ENCODE measurements around the gene KDF1. TPM values are rescaled to one million over a fixed set of nuclear protein-coding genes. Genes with fewer than 3 reads are reported as not detected.

KDF1 gene
- total RNA-seq, 3 donors from 2014 or later (not counting 1 experiment from before 2014, with no cell fraction given): 0.20 to 0.52 TPM; not detected in 1

- H3K27me3 ChIP-seq (ENCODE audit: control insufficient read depth, insufficient read depth, low read length): no peaks in the 10 kb centered on the region
- no peak overlapping the region for H3K27ac ChIP-seq (ENCODE audit: low read length)
- H3K4me1 Mint-ChIP-seq: peaks cover 6 to 7% of the 10 kb centered on the region in 2 donors
- peaks cover 52% of the 10 kb centered on the region for H3K36me3 ChIP-seq (ENCODE audit: control insufficient read depth, insufficient read depth, low read length)
- H3K4me1 ChIP-seq (ENCODE audit: control insufficient read depth, insufficient read depth, low read length): no peaks in the 10 kb centered on the region
- no peaks in the 10 kb centered on the region for H3K9me3 Mint-ChIP-seq
- 99% methylated on average over 10 of the region's 10 CpGs for WGBS (ENCODE audit: insufficient coverage)
- no peak for DNase-seq
- H3K27me3 Mint-ChIP-seq (ENCODE audit: low read depth in 2 of 2): no peaks in the 10 kb centered on the region
- H3K4me3 Mint-ChIP-seq: no peak overlapping the region
- intact Hi-C loops (cut with micrococcal nuclease): no loop called here
- no peaks in the 10 kb centered on the region for H3K36me3 Mint-ChIP-seq
- no peaks in the 10 kb centered on the region for H3K9me3 ChIP-seq (ENCODE audit: control insufficient read depth, insufficient read depth, low read length)
- no peak overlapping the region for H3K4me3 ChIP-seq (ENCODE audit: low read length)
- no peak for TF ChIP-seq CTCF (IDR thresholded peaks at IDR 0.05)
- no peak for ATAC-seq
- no peak overlapping the region for H3K27ac Mint-ChIP-seq
Measured at GRCh38 chr1:26941311-26941710, 19.0 kb downstream of the KDF1 start.

GRCh38 chr1:26938659-26939025, 21.6 kb downstream of the KDF1 start:
- intact Hi-C loops (cut with micrococcal nuclease): no loop called here
- no peaks in the 10 kb centered on the region for H3K9me3 ChIP-seq (ENCODE audit: control insufficient read depth, insufficient read depth, low read length)
- H3K4me1 ChIP-seq (ENCODE audit: control insufficient read depth, insufficient read depth, low read length): no peaks in the 10 kb centered on the region
- Mint-ChIP-seq H3K36me3 (no peaks in the 10 kb centered on the region), H3K4me1 (peaks cover 6 to 7% of the 10 kb centered on the region in 2 donors), H3K4me3 (no peak overlapping the region), H3K9me3 (no peaks in the 10 kb centered on the region), H3K27me3 (ENCODE audit: low read depth in 2 of 2) (no peaks in the 10 kb centered on the region), H3K27ac (no peak overlapping the region)
- no peaks in the 10 kb centered on the region for H3K27me3 ChIP-seq (ENCODE audit: control insufficient read depth, insufficient read depth, low read length)
- peaks cover 37% of the 10 kb centered on the region for H3K36me3 ChIP-seq (ENCODE audit: control insufficient read depth, insufficient read depth, low read length)
- H3K27ac ChIP-seq (ENCODE audit: low read length): no peak overlapping the region
- no peak for TF ChIP-seq CTCF (IDR thresholded peaks at IDR 0.05)
- no peak overlapping the region for H3K4me3 ChIP-seq (ENCODE audit: low read length)
- no peak for ATAC-seq
- 95% methylated on average over 2 of the region's 2 CpGs for WGBS (ENCODE audit: insufficient coverage)
- DNase-seq: no peak

- no peak for TF ChIP-seq CTCF (IDR thresholded peaks at IDR 0.05)
- no peaks in the 10 kb centered on the region for H3K27me3 ChIP-seq (ENCODE audit: control insufficient read depth, insufficient read depth, low read length)
- Mint-ChIP-seq H3K27me3 (ENCODE audit: low read depth in 2 of 2) (no peaks in the 10 kb centered on the region), H3K4me1 (peaks cover 6 to 7% of the 10 kb centered on the region in 2 donors), H3K9me3 (no peaks in the 10 kb centered on the region), H3K27ac (no peak overlapping the region), H3K36me3 (no peaks in the 10 kb centered on the region), H3K4me3 (no peak overlapping the region)
- no peak for DNase-seq
- H3K4me1 ChIP-seq (ENCODE audit: control insufficient read depth, insufficient read depth, low read length): no peaks in the 10 kb centered on the region
- 92% methylated on average over 4 of the region's 4 CpGs for WGBS (ENCODE audit: insufficient coverage)
- H3K27ac ChIP-seq (ENCODE audit: low read length): no peak overlapping the region
- ATAC-seq: no peak
- H3K36me3 ChIP-seq (ENCODE audit: control insufficient read depth, insufficient read depth, low read length): peaks cover 32% of the 10 kb centered on the region
- H3K9me3 ChIP-seq (ENCODE audit: control insufficient read depth, insufficient read depth, low read length): no peaks in the 10 kb centered on the region
- intact Hi-C loops (cut with micrococcal nuclease): no loop called here
- H3K4me3 ChIP-seq (ENCODE audit: low read length): no peak overlapping the region
Measured at GRCh38 chr1:26938004-26938658, 22.1 kb downstream of the KDF1 start.

GRCh38 chr1:26936823-26937222, 23.4 kb downstream of the KDF1 start:
- H3K36me3 ChIP-seq (ENCODE audit: control insufficient read depth, insufficient read depth, low read length): peaks cover 22% of the 10 kb centered on the region
- intact Hi-C loops (cut with micrococcal nuclease): no loop called here
- peaks cover 6 to 12% of the 10 kb centered on the region in 2 donors for H3K4me1 Mint-ChIP-seq
- DNase-seq (no peak), ATAC-seq (no peak)
- H3K27me3 Mint-ChIP-seq (ENCODE audit: low read depth in 2 of 2): no peaks in the 10 kb centered on the region
- 82% methylated on average over 4 of the region's 6 CpGs for WGBS (ENCODE audit: insufficient coverage)
- H3K9me3 Mint-ChIP-seq: no peaks in the 10 kb centered on the region
- no peaks in the 10 kb centered on the region for H3K9me3 ChIP-seq (ENCODE audit: control insufficient read depth, insufficient read depth, low read length)
- H3K4me3 Mint-ChIP-seq: no peak overlapping the region
- no peak overlapping the region for H3K27ac ChIP-seq (ENCODE audit: low read length)
- no peaks in the 10 kb centered on the region for H3K36me3 Mint-ChIP-seq
- no peak for TF ChIP-seq CTCF (IDR thresholded peaks at IDR 0.05)
- H3K27me3 ChIP-seq (ENCODE audit: control insufficient read depth, insufficient read depth, low read length): no peaks in the 10 kb centered on the region
- no peak overlapping the region for H3K27ac Mint-ChIP-seq
- no peaks in the 10 kb centered on the region for H3K4me1 ChIP-seq (ENCODE audit: control insufficient read depth, insufficient read depth, low read length)
- H3K4me3 ChIP-seq (ENCODE audit: low read length): no peak overlapping the region

Data from natural killer cell (primary cell).